K562 (cell line): Measurements from ENCODE around the gene PHAX. TPM values are rescaled to one million over a fixed set of nuclear protein-coding genes. Genes with fewer than 3 reads are reported as not detected.

ENCODE experiments used
- BCL6 ChIP-seq: fragments of 250-450 bp; sonication (Bioruptor Pico); IDR thresholded peaks from 2 replicates; pipeline ENCODE4 v1.4.0; 2020
- MAFG ChIP-seq: fragments of 450-650 bp; conservative IDR thresholded peaks from 2 replicates; pipeline ENCODE4 v1.6.1; 2016; ENCODE audit warnings: missing genetic modification characterization, missing compliant biosample characterization
- MYC ChIP-seq, 2 experiments: fragments of 250-450 bp in 1 of 2; sonication (Bioruptor Pico) in 1 of 2; IDR thresholded peaks; 2 replicates each; pipeline versions ENCODE4 v1.5.1 to v1.6.1; 2012 to 2021; ENCODE audit warnings: low read depth in 2 of 2, borderline replicate concordance in 1 of 2, improper control_type of control experiment in 1 of 2, low read length in 1 of 2, mild to moderate bottlenecking in 1 of 2, moderate library complexity in 1 of 2
- NR4A1 ChIP-seq, 2 experiments: fragments of 250-450 bp in 1 of 2; fragments of 450-650 bp in 1 of 2; sonication (Bioruptor Pico) in 1 of 2; IDR thresholded peaks; 2 replicates each; pipeline versions ENCODE4 v1.4.0 to v1.6.1; 2016 to 2020; ENCODE audit warnings: mild to moderate bottlenecking in 2 of 2, missing compliant biosample characterization in 1 of 2, missing genetic modification characterization in 1 of 2, moderate library complexity in 1 of 2
- PHF8 ChIP-seq: fragments of 200-600 bp; sonication (generic); IDR thresholded peaks from 2 replicates; pipeline ENCODE4 v1.6.1; 2012; ENCODE audit warnings: mixed run types, mild to moderate bottlenecking, inconsistent platforms, low read length, moderate library complexity, borderline replicate concordance
- POLR2A ChIP-seq: fragments of 450-650 bp; conservative IDR thresholded peaks from 2 replicates; pipeline ENCODE4 v1.6.1; 2016
- SUPT5H ChIP-seq: fragments of 450-650 bp; IDR thresholded peaks from 2 replicates; pipeline ENCODE4 v1.6.1; 2016
- TCF7 ChIP-seq: sonication (generic); IDR thresholded peaks from 2 replicates; pipeline ENCODE4 v1.6.1; 2016; ENCODE audit warnings: antibody characterized with exemption, borderline replicate concordance
- TRIM24 ChIP-seq, 2 experiments: fragments of 450-650 bp; IDR thresholded peaks; 2 replicates each; pipeline ENCODE4 v1.6.1; 2016
- ZNF586 ChIP-seq: fragments of 450-650 bp; formaldehyde crosslinking; conservative IDR thresholded peaks from 2 replicates; pipeline ENCODE4 v1.4.0; 2020; ENCODE audit warnings: mild to moderate bottlenecking, moderate library complexity
- ZNF589 ChIP-seq: fragments of 200-800 bp; sonication (Bioruptor generic); IDR thresholded peaks from 2 replicates; pipeline ENCODE4 v1.6.1; 2016; ENCODE audit warnings: low read depth, missing genetic modification characterization, missing compliant biosample characterization
- polyA plus RNA-seq, 8 experiments: library from polyadenylated mRNA; depleted of rRNA in 4 of 8; stranded (reverse) in 5 of 8; unstranded in 3 of 8; fragments of >200 nt; fragmentation: Nextera tagmentation in 2 of 8; fragmentation: Illumina TruSeq in 1 of 8; extraction: Ambion mirVana in 2 of 8; extraction: Trizol in 1 of 8; gene quantifications; 2 replicates each; pipeline versions ENCODE4 v1.2.1 to v1.2.3, GENCODE V29; 2011 to 2014; ENCODE audit warnings: inconsistent platforms in 1 of 8, missing spikeins in 1 of 8
- total RNA-seq, 7 experiments: library from RNA; depleted of rRNA in 6 of 7; stranded (reverse); fragments of >200 nt in 6 of 7; fragmentation: Illumina TruSeq in 2 of 7; extraction: Trizol in 2 of 7; gene quantifications; 2 replicates each; pipeline versions ENCODE4 v1.2.1 to v1.2.3, GENCODE V29; 2011 to 2021; ENCODE audit warnings: low replicate concordance in 1 of 7
- TF ChIP-seq, protein P1 (sequence below): fragments of 450-650 bp; IDR thresholded peaks from 2 replicates; pipeline ENCODE4 v1.6.1; 2016
- TF ChIP-seq, protein P2 (sequence below), 2 experiments: fragments of 450-650 bp in 1 of 2; sonication (generic) in 1 of 2; formaldehyde crosslinking; conservative IDR thresholded peaks; 2 replicates each; pipeline versions ENCODE4 v1.4.0 to v1.8.1; 2020 to 2022; ENCODE audit warnings: mild to moderate bottlenecking in 1 of 2, missing genetic modification reagents in 1 of 2
- TF ChIP-seq, protein P3 (sequence below): fragments of 250-450 bp; sonication (Bioruptor Pico); IDR thresholded peaks from 2 replicates; pipeline ENCODE4 v1.5.0; 2022; ENCODE audit warnings: mild to moderate bottlenecking
- TF ChIP-seq, protein P4 (sequence below): fragments of 250-450 bp; sonication (Bioruptor Pico); IDR thresholded peaks from 2 replicates; pipeline ENCODE4 v1.4.0; 2020; ENCODE audit warnings: borderline replicate concordance
- TF ChIP-seq, protein P5 (sequence below): IDR thresholded peaks from 2 replicates; pipeline ENCODE4 v1.6.1; 2014; ENCODE audit warnings: antibody characterized with exemption
- TF ChIP-seq, protein P6 (sequence below): fragments of 450-650 bp; IDR thresholded peaks from 2 replicates; pipeline ENCODE4 v1.6.1; 2017; ENCODE audit warnings: antibody characterized with exemption

The PHAX gene
- total and polyA plus RNA-seq, 9 of the 15 experiments (the other 6 are each of a cell fraction or from before 2014, with no cell fraction given) = 20.2 to 59.8 (median 43.5) TPM

DNA sequence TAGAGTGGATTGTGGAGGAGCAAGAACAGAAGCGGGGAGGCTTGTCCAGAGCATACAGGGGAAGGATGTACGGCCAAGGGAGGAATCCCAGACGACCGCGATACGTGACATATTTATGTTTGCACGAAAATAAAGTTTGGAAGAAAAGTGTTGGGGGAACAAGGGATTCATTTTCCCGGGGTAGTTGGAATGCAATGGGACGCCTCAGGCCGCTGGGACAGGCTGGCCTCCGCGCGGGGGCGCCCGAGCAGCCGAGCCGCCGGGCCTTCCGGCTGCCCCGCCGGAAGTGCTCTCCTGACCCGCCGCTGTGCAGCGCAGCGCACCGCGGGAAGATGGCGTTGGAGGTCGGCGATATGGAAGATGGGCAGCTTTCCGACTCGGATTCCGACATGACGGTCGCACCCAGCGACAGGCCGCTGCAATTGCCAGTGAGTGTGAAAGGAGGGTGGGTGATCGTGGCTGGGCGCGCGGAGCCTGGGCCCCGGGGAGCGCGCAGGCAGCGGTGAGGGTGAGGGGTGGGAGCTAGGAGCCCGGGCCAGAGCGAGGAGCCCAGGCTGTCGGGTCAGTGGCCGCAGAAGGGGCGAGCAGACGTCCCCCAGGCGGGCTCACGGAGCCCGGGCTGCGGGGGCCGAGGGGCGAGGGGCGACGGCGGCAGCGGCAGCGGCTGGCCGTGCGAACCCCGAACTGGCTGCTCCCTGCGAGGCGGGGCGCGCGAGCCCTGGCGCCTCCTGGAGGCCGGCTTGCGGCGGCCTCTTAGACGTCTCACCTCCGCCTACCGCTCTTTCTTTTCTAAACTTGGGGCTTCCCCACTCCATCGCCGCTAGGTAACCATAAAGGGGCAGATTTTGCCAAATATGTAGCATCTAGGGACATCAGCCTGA, at the start of gene PHAX (continued):
- TF ChIP-seq NR4A1 (CRISPR knock-in tag; IDR thresholded peaks at IDR 0.05) = peak; percentile 89
- peak; percentile 33; the same call in 1 of the 2 replicates for TF ChIP-seq NR4A1 (tag; IDR thresholded peaks at IDR 0.05)
- TF ChIP-seq PHF8 = peak; percentile 89; the same call in 1 of the 2 replicates
- TF ChIP-seq, protein P1, sequence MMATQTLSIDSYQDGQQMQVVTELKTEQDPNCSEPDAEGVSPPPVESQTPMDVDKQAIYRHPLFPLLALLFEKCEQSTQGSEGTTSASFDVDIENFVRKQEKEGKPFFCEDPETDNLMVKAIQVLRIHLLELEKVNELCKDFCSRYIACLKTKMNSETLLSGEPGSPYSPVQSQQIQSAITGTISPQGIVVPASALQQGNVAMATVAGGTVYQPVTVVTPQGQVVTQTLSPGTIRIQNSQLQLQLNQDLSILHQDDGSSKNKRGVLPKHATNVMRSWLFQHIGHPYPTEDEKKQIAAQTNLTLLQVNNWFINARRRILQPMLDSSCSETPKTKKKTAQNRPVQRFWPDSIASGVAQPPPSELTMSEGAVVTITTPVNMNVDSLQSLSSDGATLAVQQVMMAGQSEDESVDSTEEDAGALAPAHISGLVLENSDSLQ = peak; percentile 48; the same call in 1 of the 2 replicates
- TF ChIP-seq, protein P2, sequence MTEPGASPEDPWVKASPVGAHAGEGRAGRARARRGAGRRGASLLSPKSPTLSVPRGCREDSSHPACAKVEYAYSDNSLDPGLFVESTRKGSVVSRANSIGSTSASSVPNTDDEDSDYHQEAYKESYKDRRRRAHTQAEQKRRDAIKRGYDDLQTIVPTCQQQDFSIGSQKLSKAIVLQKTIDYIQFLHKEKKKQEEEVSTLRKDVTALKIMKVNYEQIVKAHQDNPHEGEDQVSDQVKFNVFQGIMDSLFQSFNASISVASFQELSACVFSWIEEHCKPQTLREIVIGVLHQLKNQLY (CRISPR knock-in tag; conservative IDR thresholded peaks at IDR 0.05) = no peak
- peak; percentile 90 for TF ChIP-seq POLR2A
- 0 out of 2 replicates have a peak, but pooled peaks have one; percentile 50 for TF ChIP-seq TCF7
- TF ChIP-seq, protein P3, sequence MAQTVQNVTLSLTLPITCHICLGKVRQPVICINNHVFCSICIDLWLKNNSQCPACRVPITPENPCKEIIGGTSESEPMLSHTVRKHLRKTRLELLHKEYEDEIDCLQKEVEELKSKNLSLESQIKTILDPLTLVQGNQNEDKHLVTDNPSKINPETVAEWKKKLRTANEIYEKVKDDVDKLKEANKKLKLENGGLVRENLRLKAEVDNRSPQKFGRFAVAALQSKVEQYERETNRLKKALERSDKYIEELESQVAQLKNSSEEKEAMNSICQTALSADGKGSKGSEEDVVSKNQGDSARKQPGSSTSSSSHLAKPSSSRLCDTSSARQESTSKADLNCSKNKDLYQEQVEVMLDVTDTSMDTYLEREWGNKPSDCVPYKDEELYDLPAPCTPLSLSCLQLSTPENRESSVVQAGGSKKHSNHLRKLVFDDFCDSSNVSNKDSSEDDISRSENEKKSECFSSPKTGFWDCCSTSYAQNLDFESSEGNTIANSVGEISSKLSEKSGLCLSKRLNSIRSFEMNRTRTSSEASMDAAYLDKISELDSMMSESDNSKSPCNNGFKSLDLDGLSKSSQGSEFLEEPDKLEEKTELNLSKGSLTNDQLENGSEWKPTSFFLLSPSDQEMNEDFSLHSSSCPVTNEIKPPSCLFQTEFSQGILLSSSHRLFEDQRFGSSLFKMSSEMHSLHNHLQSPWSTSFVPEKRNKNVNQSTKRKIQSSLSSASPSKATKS (CRISPR knock-in tag) = no peak
- TF ChIP-seq, protein P4, sequence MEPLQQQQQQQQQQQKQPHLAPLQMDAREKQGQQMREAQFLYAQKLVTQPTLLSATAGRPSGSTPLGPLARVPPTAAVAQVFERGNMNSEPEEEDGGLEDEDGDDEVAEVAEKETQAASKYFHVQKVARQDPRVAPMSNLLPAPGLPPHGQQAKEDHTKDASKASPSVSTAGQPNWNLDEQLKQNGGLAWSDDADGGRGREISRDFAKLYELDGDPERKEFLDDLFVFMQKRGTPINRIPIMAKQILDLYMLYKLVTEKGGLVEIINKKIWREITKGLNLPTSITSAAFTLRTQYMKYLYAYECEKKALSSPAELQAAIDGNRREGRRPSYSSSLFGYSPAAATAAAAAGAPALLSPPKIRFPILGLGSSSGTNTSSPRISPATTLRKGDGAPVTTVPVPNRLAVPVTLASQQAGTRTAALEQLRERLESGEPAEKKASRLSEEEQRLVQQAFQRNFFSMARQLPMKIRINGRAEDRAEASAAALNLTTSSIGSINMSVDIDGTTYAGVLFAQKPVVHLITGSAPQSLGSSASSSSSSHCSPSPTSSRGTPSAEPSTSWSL (CRISPR knock-in tag) = no peak
- TF ChIP-seq ZNF589 (CRISPR knock-in tag) = no peak
- peak; percentile 47; the same call in 1 of the 2 replicates for TF ChIP-seq MYC (IDR thresholded peaks at IDR 0.05; ENCODE audit: low read depth, low read length)
- TF ChIP-seq MYC (CRISPR knock-in tag; IDR thresholded peaks at IDR 0.05; ENCODE audit: borderline replicate concordance, low read depth) = no peak
- TF ChIP-seq, protein P5, sequence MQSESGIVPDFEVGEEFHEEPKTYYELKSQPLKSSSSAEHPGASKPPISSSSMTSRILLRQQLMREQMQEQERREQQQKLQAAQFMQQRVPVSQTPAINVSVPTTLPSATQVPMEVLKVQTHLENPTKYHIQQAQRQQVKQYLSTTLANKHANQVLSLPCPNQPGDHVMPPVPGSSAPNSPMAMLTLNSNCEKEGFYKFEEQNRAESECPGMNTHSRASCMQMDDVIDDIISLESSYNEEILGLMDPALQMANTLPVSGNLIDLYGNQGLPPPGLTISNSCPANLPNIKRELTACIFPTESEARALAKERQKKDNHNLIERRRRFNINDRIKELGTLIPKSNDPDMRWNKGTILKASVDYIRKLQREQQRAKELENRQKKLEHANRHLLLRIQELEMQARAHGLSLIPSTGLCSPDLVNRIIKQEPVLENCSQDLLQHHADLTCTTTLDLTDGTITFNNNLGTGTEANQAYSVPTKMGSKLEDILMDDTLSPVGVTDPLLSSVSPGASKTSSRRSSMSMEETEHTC = no peak
- peak; percentile 93 for TF ChIP-seq SUPT5H
- TF ChIP-seq ZNF586 (CRISPR knock-in tag) = no peak
- TF ChIP-seq, protein P6, sequence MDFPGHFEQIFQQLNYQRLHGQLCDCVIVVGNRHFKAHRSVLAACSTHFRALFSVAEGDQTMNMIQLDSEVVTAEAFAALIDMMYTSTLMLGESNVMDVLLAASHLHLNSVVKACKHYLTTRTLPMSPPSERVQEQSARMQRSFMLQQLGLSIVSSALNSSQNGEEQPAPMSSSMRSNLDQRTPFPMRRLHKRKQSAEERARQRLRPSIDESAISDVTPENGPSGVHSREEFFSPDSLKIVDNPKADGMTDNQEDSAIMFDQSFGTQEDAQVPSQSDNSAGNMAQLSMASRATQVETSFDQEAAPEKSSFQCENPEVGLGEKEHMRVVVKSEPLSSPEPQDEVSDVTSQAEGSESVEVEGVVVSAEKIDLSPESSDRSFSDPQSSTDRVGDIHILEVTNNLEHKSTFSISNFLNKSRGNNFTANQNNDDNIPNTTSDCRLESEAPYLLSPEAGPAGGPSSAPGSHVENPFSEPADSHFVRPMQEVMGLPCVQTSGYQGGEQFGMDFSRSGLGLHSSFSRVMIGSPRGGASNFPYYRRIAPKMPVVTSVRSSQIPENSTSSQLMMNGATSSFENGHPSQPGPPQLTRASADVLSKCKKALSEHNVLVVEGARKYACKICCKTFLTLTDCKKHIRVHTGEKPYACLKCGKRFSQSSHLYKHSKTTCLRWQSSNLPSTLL = no peak
- no peak for TF ChIP-seq BCL6 (CRISPR knock-in tag)
- no peak for TF ChIP-seq MAFG
- TF ChIP-seq TRIM24 (IDR thresholded peaks at IDR 0.05) = peak in 1 of 2 experiments; percentile 39; a peak in 1 of 4 replicates
